Suppressor macrophage treated with lipopolysaccharide for 1 hour (primary cell): ENCODE data around the gene FLYWCH2.
A peak's percentile ranks its signal among the peaks of the same experiment; 100 is the strongest.
"Not testable (repeated sequence)": the region's sequence is repeated elsewhere in the genome, so short reads cannot be mapped to it uniquely, and the experiment has no call there.

Source experiments
- DNase-seq, 3 donors: peaks; one replicate each; pipeline ENCODE4 v3.0.0-alpha.2; 2020 to 2022

The FLYWCH2 gene

GRCh38 chr16:2915196-2915929 is 32.3 kb downstream of the FLYWCH2 start:
- no peak for DNase-seq

- DNase-seq = peak; percentile 70 to 76 (median 71)
Measured at GRCh38 chr16:2919511-2920255, 36.7 kb downstream of the FLYWCH2 start.

GRCh38 chr16:2923481-2923880 is 40.5 kb downstream of the FLYWCH2 start:
- no peak for DNase-seq

- DNase-seq = no peak
Measured at GRCh38 chr16:2924901-2925755, 42.1 kb downstream of the FLYWCH2 start.

GRCh38 chr16:2925951-2926649 is 43.1 kb downstream of the FLYWCH2 start:
- DNase-seq = no peak

- no peak for DNase-seq
Measured at GRCh38 chr16:2926650-2926999, 43.6 kb downstream of the FLYWCH2 start.

GRCh38 chr16:2927010-2927646 is 44.1 kb downstream of the FLYWCH2 start:
- DNase-seq = peak; percentile 94 to 97 (median 94)

- DNase-seq = not testable (repeated sequence)
Measured at GRCh38 chr16:2928151-2928550, 45.1 kb downstream of the FLYWCH2 start.

- DNase-seq = no peak
Measured at GRCh38 chr16:2928796-2929195, 45.8 kb downstream of the FLYWCH2 start.

- DNase-seq = no peak
Measured at GRCh38 chr16:2929693-2930092, 46.7 kb downstream of the FLYWCH2 start.

GRCh38 chr16:2930236-2930635 is 47.2 kb downstream of the FLYWCH2 start:
- no peak for DNase-seq

GRCh38 chr16:2931231-2931914 is 48.4 kb downstream of the FLYWCH2 start:
- not testable (repeated sequence) for DNase-seq

GRCh38 chr16:2933136-2933535 is 50.1 kb downstream of the FLYWCH2 start:
- no peak for DNase-seq

GRCh38 chr16:2933701-2934100 is 50.7 kb downstream of the FLYWCH2 start:
- no peak for DNase-seq

- DNase-seq = no peak
Measured at GRCh38 chr16:2934450-2934849, 51.4 kb downstream of the FLYWCH2 start.

- DNase-seq = no peak
Measured at GRCh38 chr16:2936436-2937011, 53.5 kb downstream of the FLYWCH2 start.

GRCh38 chr16:2937170-2937569 is 54.2 kb downstream of the FLYWCH2 start:
- DNase-seq = no peak

- no peak for DNase-seq
Measured at GRCh38 chr16:2938206-2938605, 55.2 kb downstream of the FLYWCH2 start.

GRCh38 chr16:2939968-2940367 is 57.0 kb downstream of the FLYWCH2 start:
- no peak for DNase-seq

- DNase-seq = no peak
Measured at GRCh38 chr16:2942045-2942444, 59.0 kb downstream of the FLYWCH2 start.

GRCh38 chr16:2943716-2944115 is 60.7 kb downstream of the FLYWCH2 start:
- DNase-seq = not testable (repeated sequence)
